ENCODE measurements around the gene SLC11A1. TPM values are rescaled to one million over a fixed set of nuclear protein-coding genes. Genes with fewer than 3 reads are reported as not detected.

Gene SLC11A1
- total RNA-seq, 4 donors from 2014 or later = 19.0 to 213 (median 52.9) TPM

DNA sequence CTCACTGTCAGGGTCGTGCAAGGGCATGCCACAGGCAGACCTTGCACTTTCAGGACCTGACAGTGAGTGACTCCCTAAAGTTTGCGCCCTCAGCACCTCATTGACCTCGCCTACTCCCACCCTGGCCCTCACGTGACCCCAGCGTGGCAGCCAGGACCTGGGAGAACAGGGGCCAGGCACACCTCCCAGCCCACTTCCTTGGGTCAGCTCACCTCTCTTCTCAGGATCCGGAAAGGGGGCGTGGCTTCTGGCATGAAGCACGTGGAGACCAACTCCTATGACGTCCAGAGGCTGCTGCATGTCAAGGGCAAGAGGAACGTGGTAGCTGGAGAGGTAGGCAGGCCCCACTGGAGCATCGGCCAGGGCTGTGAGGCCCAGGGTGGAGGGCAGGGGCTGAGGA, 45.7 kb downstream of the SLC11A1 start:
- Histone ChIP-seq H3K36me3 (no peaks in the 10 kb centered on the region), H3K27ac (no peak overlapping the region), H3K27me3 (no peaks in the 10 kb centered on the region), H3K4me1 (no peaks in the 10 kb centered on the region), H3K9me3 (no peaks in the 10 kb centered on the region), H3K4me3 (no peak overlapping the region)
- no peak for DNase-seq (ENCODE audit: low spot score in 2 of 2)
- 56 to 71% methylated on average over 11 of the region's 11 CpGs for WGBS, 2 donors
- TF ChIP-seq, protein P1, sequence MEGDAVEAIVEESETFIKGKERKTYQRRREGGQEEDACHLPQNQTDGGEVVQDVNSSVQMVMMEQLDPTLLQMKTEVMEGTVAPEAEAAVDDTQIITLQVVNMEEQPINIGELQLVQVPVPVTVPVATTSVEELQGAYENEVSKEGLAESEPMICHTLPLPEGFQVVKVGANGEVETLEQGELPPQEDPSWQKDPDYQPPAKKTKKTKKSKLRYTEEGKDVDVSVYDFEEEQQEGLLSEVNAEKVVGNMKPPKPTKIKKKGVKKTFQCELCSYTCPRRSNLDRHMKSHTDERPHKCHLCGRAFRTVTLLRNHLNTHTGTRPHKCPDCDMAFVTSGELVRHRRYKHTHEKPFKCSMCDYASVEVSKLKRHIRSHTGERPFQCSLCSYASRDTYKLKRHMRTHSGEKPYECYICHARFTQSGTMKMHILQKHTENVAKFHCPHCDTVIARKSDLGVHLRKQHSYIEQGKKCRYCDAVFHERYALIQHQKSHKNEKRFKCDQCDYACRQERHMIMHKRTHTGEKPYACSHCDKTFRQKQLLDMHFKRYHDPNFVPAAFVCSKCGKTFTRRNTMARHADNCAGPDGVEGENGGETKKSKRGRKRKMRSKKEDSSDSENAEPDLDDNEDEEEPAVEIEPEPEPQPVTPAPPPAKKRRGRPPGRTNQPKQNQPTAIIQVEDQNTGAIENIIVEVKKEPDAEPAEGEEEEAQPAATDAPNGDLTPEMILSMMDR (IDR thresholded peaks at IDR 0.05) = no peak
- TF ChIP-seq EP300 (IDR thresholded peaks at IDR 0.05) (no peak), POLR2A (IDR thresholded peaks at IDR 0.05) (no peak)

DNA sequence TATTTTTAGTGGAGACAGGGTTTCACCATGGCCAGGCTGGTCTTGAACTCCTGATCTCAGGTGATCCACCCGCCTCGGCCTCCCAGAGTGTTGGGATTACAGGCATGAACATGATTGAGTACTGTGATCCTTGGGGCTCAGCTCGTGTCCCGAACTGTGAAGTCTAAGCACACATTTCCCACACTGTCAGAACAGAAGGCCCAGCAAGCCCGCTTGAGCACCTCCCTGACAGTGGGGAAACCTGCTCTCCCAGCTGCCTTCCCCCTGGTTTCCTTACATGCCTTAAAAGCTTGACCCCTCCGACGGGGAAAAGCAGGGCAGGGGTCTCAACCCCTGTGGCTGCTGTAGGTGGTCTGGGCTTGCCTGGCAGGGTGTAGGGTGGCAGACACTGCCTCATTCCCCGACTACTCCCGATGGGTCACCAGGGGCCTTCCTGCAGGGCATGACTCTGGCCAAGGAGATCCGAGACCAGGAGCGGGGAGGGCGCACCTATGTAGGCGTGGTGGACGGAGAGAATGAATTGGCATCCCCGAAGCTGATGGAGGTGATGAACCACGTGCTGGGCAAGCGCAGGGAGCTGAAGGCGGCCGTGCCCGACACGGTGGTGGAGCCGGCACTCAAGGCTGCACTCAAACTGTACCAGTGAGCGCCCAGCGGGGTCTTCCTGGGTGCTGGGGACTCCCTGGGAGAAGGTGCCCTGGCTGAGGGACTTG, 46.9 kb downstream of the SLC11A1 start:
- no peak for DNase-seq (ENCODE audit: low spot score in 2 of 2)
- TF ChIP-seq POLR2A (IDR thresholded peaks at IDR 0.05) = no peak
- TF ChIP-seq, protein P1 (IDR thresholded peaks at IDR 0.05) = no peak
- no peak for TF ChIP-seq EP300 (IDR thresholded peaks at IDR 0.05)
- no peaks in the 10 kb centered on the region for H3K27me3 ChIP-seq
- no peaks in the 10 kb centered on the region for H3K9me3 ChIP-seq
- H3K36me3 ChIP-seq = no peaks in the 10 kb centered on the region
- no peak overlapping the region for H3K27ac ChIP-seq
- 86 to 87% methylated on average over 14 to 24 of the region's 24 CpGs for WGBS, 2 donors
- H3K4me1 ChIP-seq = no peaks in the 10 kb centered on the region
- no peak overlapping the region for H3K4me3 ChIP-seq

DNA sequence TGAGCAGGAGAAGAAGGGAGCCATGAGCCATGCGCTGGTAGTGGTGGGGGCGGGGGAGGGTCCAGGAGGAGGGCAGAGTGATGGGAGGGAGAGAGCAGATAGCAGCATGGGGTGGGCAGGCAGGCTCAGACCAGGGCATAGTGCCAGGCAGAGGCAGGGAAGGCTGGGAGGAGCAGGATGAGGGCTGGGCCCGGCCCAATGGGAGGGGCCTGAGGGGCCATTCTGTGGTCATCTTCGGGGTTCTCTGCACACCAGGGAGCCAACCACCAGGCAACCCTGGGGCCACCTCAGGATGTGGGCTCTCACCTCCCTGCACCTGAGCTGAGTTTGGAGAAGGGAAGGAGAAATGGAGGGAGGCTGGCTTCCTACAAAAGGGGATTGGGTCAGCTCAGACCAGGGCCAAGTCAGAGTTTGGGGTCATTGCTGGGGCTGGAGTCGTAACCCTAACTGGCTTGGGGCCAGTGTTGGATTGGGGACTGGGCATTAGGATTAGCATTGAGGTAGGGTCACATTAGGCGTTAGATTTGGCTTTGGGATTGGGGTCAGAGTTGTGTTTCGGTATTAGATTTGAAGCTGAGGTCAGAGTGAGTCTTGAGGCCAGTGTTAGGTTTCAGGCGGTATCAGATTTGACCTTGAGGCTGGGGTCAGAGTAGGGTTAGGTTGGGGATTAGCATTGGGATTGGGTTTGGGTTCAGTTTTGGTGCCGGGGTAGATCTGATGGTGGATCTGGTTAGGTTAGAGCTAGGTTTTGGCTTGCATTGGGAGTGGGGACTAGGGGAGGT, 48.0 kb downstream of the SLC11A1 start:
- Histone ChIP-seq H3K36me3 (no peaks in the 10 kb centered on the region), H3K9me3 (no peaks in the 10 kb centered on the region), H3K27me3 (no peaks in the 10 kb centered on the region), H3K4me1 (no peaks in the 10 kb centered on the region), H3K27ac (no peak overlapping the region), H3K4me3 (no peak overlapping the region)
- TF ChIP-seq POLR2A (IDR thresholded peaks at IDR 0.05) = no peak
- TF ChIP-seq, protein P1 (IDR thresholded peaks at IDR 0.05) = no peak
- TF ChIP-seq EP300 (IDR thresholded peaks at IDR 0.05) = no peak
- WGBS, 2 donors = 68 to 70% methylated on average over 9 of the region's 9 CpGs
- no peak for DNase-seq (ENCODE audit: low spot score in 2 of 2)

DNA sequence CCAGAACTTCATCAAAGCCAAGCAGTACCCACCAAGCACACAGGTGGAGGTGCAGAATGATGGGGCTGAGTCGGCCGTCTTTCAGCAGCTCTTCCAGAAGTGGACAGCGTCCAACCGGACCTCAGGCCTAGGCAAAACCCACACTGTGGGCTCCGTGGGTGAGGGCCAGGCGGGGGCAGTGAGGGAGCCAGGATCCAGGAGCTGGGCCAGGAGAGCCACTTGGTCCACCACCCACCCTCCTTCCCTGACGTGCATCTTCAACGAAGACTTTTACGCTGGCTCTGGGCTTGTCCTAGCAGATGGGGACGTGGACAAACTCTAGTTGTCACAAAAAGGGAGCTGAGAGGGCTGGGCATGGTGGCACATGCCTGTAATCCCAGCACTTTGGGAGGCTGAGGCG, 48.6 kb downstream of the SLC11A1 start:
- Histone ChIP-seq H3K4me1 (no peaks in the 10 kb centered on the region), H3K4me3 (no peak overlapping the region), H3K27ac (no peak overlapping the region), H3K9me3 (no peaks in the 10 kb centered on the region), H3K27me3 (no peaks in the 10 kb centered on the region), H3K36me3 (no peaks in the 10 kb centered on the region)
- WGBS, 2 donors = 89 to 95% methylated on average over 11 of the region's 11 CpGs
- TF ChIP-seq, protein P1 (IDR thresholded peaks at IDR 0.05) = no peak
- no peak for TF ChIP-seq EP300 (IDR thresholded peaks at IDR 0.05)
- no peak for TF ChIP-seq POLR2A (IDR thresholded peaks at IDR 0.05)
- DNase-seq (ENCODE audit: low spot score in 2 of 2) = no peak

DNA sequence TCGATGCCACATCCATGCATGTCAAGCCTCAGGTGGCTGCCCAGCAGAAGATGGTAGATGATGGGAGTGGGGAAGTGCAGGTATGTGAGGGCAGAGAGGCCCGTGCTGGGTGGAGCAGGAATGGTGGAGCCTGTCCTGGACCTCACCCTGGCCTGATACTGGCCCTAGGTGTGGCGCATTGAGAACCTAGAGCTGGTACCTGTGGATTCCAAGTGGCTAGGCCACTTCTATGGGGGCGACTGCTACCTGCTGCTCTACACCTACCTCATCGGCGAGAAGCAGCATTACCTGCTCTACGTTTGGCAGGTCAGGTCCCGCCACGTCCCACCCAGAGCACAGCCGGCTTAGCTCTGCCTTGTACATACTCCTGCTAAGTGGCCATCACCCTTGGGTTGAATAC, 49.8 kb downstream of the SLC11A1 start:
- DNase-seq (ENCODE audit: low spot score in 2 of 2) = no peak

More for the DNA sequence above, 49.8 kb downstream of the SLC11A1 start:
- no peaks in the 10 kb centered on the region for H3K9me3 ChIP-seq
- H3K4me3 ChIP-seq = no peak overlapping the region
- TF ChIP-seq EP300 (IDR thresholded peaks at IDR 0.05) (no peak), POLR2A (IDR thresholded peaks at IDR 0.05) (no peak)
- TF ChIP-seq, protein P1 (IDR thresholded peaks at IDR 0.05) = no peak
- no peak overlapping the region for H3K27ac ChIP-seq
- H3K27me3 ChIP-seq = no peaks in the 10 kb centered on the region
- WGBS, 2 donors = 88 to 91% methylated on average over 10 of the region's 10 CpGs
- no peaks in the 10 kb centered on the region for H3K4me1 ChIP-seq
- H3K36me3 ChIP-seq = no peaks in the 10 kb centered on the region

Measured in tibial nerve (tissue), 4 donors.